Upper lobe of left lung (tissue), 6 donors: Measurements from ENCODE around the gene KCNJ3. TPM values are rescaled to one million over a fixed set of nuclear protein-coding genes. Genes with fewer than 3 reads are reported as not detected.

Experiments used
- ATAC-seq, 2 donors: fragments of 200-7000 bp; cut with Tn5 transposase; one replicate each; pipeline ENCODE4 v1.9.1; 2022; ENCODE audit warnings: mild to moderate bottlenecking in 2 of 2, moderate library complexity in 2 of 2; ENCODE audit not compliant: low FRiP score in 2 of 2
- DNase-seq, 2 donors: peaks; one replicate each; pipeline ENCODE4 v3.0.0-alpha.2; 2019 to 2020
- H3K27ac ChIP-seq, 4 donors: fragments of 200-600 bp; sonication (generic); one replicate each; pipeline ENCODE4 v1.5.1; 2016 to 2019
- H3K27me3 ChIP-seq, 4 donors: fragments of 200-600 bp; sonication (generic); one replicate each; pipeline ENCODE4 v1.5.1; 2017 to 2019
- H3K36me3 ChIP-seq, 4 donors: fragments of 200-600 bp; sonication (generic); one replicate each; pipeline ENCODE4 v1.5.1; 2016 to 2019
- H3K4me1 ChIP-seq, 4 donors: fragments of 200-600 bp; sonication (generic); one replicate each; pipeline ENCODE4 v1.5.1; 2018 to 2019
- H3K4me3 ChIP-seq, 4 donors: fragments of 200-600 bp; sonication (generic); one replicate each; pipeline ENCODE4 v1.5.1; 2017 to 2019; ENCODE audit warnings: mild to moderate bottlenecking in 2 of 4, moderate library complexity in 1 of 4
- H3K9me3 ChIP-seq, 4 donors: fragments of 200-600 bp; sonication (generic); one replicate each; pipeline ENCODE4 v1.5.1; 2018 to 2019
- EP300 ChIP-seq, 4 donors: sonication (generic); formaldehyde crosslinking; IDR thresholded peaks; one replicate each; pipeline ENCODE4 v1.5.1; 2017; ENCODE audit warnings: antibody characterized with exemption in 4 of 4, control low read depth in 2 of 4
- POLR2A ChIP-seq, 4 donors: fragments of 450-650 bp; IDR thresholded peaks; one replicate each; pipeline ENCODE4 v1.5.1; 2016 to 2017; ENCODE audit warnings: antibody characterized with exemption in 4 of 4, mild to moderate bottlenecking in 2 of 4
- POLR2AphosphoS5 ChIP-seq, 2 donors: sonication (generic); formaldehyde crosslinking; IDR thresholded peaks; one replicate each; pipeline ENCODE4 v1.5.1; 2017; ENCODE audit warnings: antibody characterized with exemption in 2 of 2
- WGBS, 2 donors: methylation state at CpG; one replicate each; pipeline ENCODE4 v1.1.5; 2017 to 2018; 5-methylcytosine and 5-hydroxymethylcytosine counted together
- total RNA-seq, 6 donors: library from RNA; depleted of rRNA in 4 of 6; stranded (reverse); fragments of >200 nt in 4 of 6; gene quantifications; one replicate each; pipeline versions ENCODE4 v1.1.0 to v1.2.1, GENCODE V29; 2016 to 2021
- TF ChIP-seq, protein P1 (sequence below), 6 experiments: fragments of 450-650 bp in 4 of 6; fragments of 200-600 bp in 2 of 6; sonication (generic) in 2 of 6; IDR thresholded peaks; one replicate each; pipeline ENCODE4 v1.5.1; 2016 to 2019; ENCODE audit warnings: antibody characterized with exemption in 6 of 6
- donor health status: DM: no; HTN: no; CAD: no; lungs with moderate emphysema.
- donor health status: DM: no; HTN: yes; CAD: no; lungs with severe emphysema.

Gene KCNJ3
- total RNA-seq, 6 donors from 2014 or later, result not detected

DNA sequence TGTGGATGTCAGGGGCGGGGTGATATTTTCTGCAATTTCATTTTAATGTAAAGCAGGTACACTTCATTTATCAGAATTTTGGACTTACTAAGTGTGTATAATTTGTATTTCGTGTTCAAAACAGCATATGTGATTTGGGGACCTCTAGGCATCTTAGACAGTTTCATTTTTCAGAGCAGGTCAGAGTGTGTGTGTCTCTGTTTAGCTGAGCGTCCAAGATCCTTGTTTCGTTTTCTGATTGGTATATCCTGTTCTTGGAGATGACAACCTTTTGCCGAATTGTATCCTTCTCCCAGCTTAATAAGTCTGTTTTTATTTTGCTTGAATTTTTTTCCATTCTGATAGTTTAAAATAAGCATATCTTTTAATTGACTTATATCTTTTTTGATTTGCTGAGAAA lies 128.3 kb downstream of the KCNJ3 start:
- Histone ChIP-seq H3K4me3 (no peak overlapping the region), H3K27me3 (no peaks in the 10 kb centered on the region), H3K4me1 (no peaks in the 10 kb centered on the region), H3K9me3 (no peaks in the 10 kb centered on the region), H3K27ac (no peak overlapping the region), H3K36me3 (no peaks in the 10 kb centered on the region)
- ATAC-seq (no peak), DNase-seq (no peak)
- TF ChIP-seq EP300 (IDR thresholded peaks at IDR 0.05), result no peak
- TF ChIP-seq, protein P1, sequence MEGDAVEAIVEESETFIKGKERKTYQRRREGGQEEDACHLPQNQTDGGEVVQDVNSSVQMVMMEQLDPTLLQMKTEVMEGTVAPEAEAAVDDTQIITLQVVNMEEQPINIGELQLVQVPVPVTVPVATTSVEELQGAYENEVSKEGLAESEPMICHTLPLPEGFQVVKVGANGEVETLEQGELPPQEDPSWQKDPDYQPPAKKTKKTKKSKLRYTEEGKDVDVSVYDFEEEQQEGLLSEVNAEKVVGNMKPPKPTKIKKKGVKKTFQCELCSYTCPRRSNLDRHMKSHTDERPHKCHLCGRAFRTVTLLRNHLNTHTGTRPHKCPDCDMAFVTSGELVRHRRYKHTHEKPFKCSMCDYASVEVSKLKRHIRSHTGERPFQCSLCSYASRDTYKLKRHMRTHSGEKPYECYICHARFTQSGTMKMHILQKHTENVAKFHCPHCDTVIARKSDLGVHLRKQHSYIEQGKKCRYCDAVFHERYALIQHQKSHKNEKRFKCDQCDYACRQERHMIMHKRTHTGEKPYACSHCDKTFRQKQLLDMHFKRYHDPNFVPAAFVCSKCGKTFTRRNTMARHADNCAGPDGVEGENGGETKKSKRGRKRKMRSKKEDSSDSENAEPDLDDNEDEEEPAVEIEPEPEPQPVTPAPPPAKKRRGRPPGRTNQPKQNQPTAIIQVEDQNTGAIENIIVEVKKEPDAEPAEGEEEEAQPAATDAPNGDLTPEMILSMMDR (IDR thresholded peaks at IDR 0.05), result no peak
- no peak for TF ChIP-seq POLR2AphosphoS5 (IDR thresholded peaks at IDR 0.05)
- no peak for TF ChIP-seq POLR2A (IDR thresholded peaks at IDR 0.05)
- 79 to 82% methylated on average over 5 of the region's 5 CpGs for WGBS, 2 donors

DNA sequence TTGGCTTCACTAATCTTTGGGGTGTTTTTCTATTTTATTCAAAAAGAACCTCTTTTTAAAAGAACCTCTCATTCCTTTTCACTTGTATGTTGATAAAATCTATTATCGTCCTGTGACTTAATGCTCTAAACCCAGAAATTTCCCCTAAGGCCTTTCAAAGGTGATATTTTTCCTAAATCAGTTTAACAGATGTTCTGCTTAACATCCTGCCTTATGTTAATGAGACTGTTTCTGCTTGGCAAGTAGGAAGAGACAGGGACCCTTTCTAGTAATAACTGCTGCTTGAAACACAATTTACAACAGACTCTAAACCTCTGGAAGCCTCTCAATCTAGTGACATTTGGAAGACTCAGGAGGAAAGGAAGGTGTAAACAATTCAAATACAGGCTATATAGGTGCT lies 128.8 kb downstream of the KCNJ3 start:
- DNase-seq (no peak), ATAC-seq (no peak)
- no peaks in the 10 kb centered on the region for H3K36me3 ChIP-seq
- H3K27me3 ChIP-seq, result no peaks in the 10 kb centered on the region
- no peaks in the 10 kb centered on the region for H3K4me1 ChIP-seq
- TF ChIP-seq, protein P1 (IDR thresholded peaks at IDR 0.05), result no peak
- TF ChIP-seq POLR2A (IDR thresholded peaks at IDR 0.05) (no peak), EP300 (IDR thresholded peaks at IDR 0.05) (no peak), POLR2AphosphoS5 (IDR thresholded peaks at IDR 0.05) (no peak)
- no peak overlapping the region for H3K4me3 ChIP-seq
- H3K27ac ChIP-seq, result no peak overlapping the region
- H3K9me3 ChIP-seq, result no peaks in the 10 kb centered on the region
- WGBS, 2 donors, result 79 to 84% methylated on average over 1 of the region's 1 CpG

DNA sequence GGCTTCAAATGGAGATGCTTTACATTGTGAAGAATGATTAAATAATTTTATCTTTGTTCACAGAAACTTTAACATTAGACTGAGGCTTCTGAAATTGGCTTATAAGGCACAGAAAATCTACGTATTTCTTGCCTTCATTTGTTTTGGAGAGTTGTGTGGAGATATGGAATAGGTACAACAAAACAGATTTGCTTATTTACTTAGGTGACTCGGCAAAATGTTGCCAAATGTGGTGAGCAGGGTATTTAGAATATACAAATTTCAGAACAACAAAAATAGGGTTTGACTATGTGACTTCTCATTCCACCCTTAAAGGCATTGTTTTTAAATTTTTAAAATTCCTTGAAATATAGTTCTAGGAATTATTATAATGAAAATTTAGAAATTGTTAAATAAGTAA lies 134.2 kb downstream of the KCNJ3 start:
- H3K9me3 ChIP-seq, result no peaks in the 10 kb centered on the region
- no peaks in the 10 kb centered on the region for H3K4me1 ChIP-seq
- WGBS, 2 donors, result 80 to 84% methylated on average over 2 of the region's 2 CpGs
- H3K4me3 ChIP-seq, result no peak overlapping the region
- ATAC-seq, result no peak
- H3K27me3 ChIP-seq, result no peaks in the 10 kb centered on the region
- no peak overlapping the region for H3K27ac ChIP-seq
- no peak for DNase-seq
- TF ChIP-seq POLR2A (IDR thresholded peaks at IDR 0.05), result no peak
- TF ChIP-seq, protein P1 (IDR thresholded peaks at IDR 0.05), result no peak
- TF ChIP-seq EP300 (IDR thresholded peaks at IDR 0.05), result no peak
- no peak for TF ChIP-seq POLR2AphosphoS5 (IDR thresholded peaks at IDR 0.05)
- H3K36me3 ChIP-seq, result no peaks in the 10 kb centered on the region

DNA sequence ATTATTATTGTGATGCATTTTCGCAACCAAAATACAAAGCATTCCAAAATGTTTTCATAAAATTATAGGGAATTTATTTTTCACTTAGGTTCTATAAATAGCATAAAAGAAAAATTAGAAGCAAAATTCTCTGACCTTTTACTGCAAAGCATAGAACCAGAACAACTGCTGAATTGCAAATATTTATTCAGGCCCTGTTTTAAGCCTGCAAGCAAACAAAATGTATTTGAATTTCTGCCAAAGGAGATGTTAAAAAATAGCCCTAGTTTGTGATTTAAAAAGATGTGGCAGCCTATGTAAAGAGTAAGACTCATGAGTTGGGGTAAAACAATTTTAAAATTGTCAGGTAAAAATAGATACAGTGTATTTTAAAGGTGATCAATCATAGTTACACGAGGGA lies 138.1 kb downstream of the KCNJ3 start:
- no peak overlapping the region for H3K27ac ChIP-seq
- no peaks in the 10 kb centered on the region for H3K36me3 ChIP-seq
- no peak for TF ChIP-seq EP300 (IDR thresholded peaks at IDR 0.05)
- TF ChIP-seq POLR2AphosphoS5 (IDR thresholded peaks at IDR 0.05), result no peak
- no peak for TF ChIP-seq POLR2A (IDR thresholded peaks at IDR 0.05)
- TF ChIP-seq, protein P1 (IDR thresholded peaks at IDR 0.05), result no peak
- ATAC-seq, result no peak
- H3K4me1 ChIP-seq, result no peaks in the 10 kb centered on the region
- H3K9me3 ChIP-seq, result no peaks in the 10 kb centered on the region
- no peaks in the 10 kb centered on the region for H3K27me3 ChIP-seq
- 62 to 66% methylated on average over 2 of the region's 2 CpGs for WGBS, 2 donors
- DNase-seq, result no peak
- H3K4me3 ChIP-seq, result no peak overlapping the region

DNA sequence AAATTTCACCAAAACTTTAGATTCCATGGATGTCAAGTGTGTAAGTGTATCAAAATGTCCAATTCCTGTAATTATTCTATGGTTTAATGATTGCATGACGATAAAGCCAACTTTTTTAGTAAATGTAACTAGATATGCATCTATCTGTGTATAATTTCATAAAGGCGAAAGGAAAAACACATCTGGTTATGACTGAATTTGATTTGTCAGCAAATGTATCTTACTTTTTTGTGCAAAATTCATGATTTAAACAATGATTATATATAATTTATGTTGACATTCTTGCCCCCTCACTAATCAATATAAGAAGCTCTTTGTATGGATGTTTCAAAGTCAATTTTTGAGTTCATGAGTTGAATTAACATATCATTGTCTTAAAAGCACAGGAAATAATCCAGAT lies 138.5 kb downstream of the KCNJ3 start:
- 73 to 83% methylated on average over 2 of the region's 2 CpGs for WGBS, 2 donors
- TF ChIP-seq POLR2A (IDR thresholded peaks at IDR 0.05) (no peak), POLR2AphosphoS5 (IDR thresholded peaks at IDR 0.05) (no peak), EP300 (IDR thresholded peaks at IDR 0.05) (no peak)
- TF ChIP-seq, protein P1 (IDR thresholded peaks at IDR 0.05), result no peak

More for the DNA sequence above, 138.5 kb downstream of the KCNJ3 start:
- no peaks in the 10 kb centered on the region for H3K27me3 ChIP-seq
- H3K9me3 ChIP-seq, result no peaks in the 10 kb centered on the region
- no peak for DNase-seq
- no peaks in the 10 kb centered on the region for H3K36me3 ChIP-seq
- H3K4me1 ChIP-seq, result no peaks in the 10 kb centered on the region
- ATAC-seq, result no peak
- no peak overlapping the region for H3K4me3 ChIP-seq
- H3K27ac ChIP-seq, result no peak overlapping the region
